HG02763 (cell line): Measurements from ENCODE around the gene MYH8.

ENCODE experiments used
- ATAC-seq: cut with Tn5 transposase; IDR thresholded peaks from one replicate; pipeline ENCODE4 v1.9.1; 2021; ENCODE audit warnings: mild to moderate bottlenecking, moderate library complexity; ENCODE audit not compliant: unreplicated experiment

Gene MYH8

DNA sequence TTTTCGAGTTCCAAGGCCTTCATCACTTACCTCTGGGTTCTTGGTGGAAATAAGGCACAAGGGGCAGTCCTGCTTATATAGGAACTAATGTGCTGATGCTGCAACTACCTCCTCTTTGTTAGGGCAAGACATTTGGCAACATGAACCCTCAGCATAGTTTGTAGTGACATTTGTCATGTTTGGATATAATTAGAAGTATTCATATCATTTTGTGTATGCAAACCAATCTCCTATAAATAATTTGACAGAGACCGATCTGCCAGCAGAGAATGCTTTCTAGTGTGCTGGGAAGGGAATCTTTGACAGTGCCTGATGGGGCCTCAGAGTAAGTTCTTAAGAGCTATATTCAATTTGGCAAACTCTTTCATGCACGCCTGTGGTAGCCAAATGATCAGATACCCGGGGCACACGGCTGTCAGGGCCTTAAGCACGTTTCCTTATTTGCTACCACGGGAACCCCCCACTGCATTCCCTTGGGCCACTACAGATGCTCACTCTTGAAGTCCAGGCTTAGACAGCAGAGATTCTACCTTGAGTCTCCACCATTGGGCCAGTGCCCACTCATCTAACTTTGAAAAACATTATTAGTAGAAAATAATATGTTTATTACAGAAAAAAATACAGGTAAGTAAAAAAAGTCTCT, at the start of gene MYH8:
Gene MYH8, minus strand, starts transcription at position 51 of the 643 bp plus-strand sequence. CDS start 1,723 bp downstream, outside the sequence.
- ATAC-seq = no peak

DNA sequence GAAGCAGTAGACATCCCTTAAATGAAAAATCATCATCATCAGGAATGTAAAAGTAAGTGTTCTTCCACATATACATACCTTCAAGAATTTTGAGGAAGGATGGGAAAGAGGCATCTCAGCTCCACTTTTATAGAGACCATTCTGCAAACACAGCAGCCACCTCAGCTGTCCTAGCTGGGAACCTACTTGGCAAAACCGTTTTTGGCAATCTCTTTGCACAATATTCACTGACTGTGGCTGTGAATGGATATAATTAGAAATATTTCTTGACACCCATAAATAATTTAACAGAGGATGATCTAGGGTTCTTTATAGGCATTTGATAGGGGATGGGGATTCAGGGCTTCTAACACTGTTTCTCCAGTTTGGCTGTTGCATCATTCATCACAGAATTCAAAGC, 47.7 kb upstream of the MYH8 start, which contains the start of gene MYH4:
Gene MYH4, minus strand, starts transcription at position 101 of the 400 bp plus-strand sequence. CDS start 2,814 bp downstream, outside the sequence.
- no peak for ATAC-seq

DNA sequence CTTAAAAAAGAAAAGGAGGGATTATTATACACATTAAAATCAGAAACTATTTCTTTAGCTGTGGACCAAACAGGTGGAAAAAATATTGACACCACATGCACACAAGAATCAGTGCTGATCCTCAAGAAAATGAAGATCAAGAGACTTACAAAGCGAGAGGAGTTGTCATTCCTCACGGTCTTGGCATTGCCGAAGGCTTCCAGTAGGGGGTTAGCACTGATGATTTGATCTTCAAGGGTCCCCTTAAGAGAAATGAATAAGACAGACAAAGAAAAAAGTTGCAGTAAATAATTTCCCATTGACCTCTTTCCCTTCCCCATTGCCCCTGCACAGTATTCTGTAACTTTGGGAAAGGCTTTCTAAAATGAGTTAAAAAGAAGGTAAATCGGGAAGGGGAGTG, 41.7 kb upstream of the MYH8 start:
- no peak for ATAC-seq

DNA sequence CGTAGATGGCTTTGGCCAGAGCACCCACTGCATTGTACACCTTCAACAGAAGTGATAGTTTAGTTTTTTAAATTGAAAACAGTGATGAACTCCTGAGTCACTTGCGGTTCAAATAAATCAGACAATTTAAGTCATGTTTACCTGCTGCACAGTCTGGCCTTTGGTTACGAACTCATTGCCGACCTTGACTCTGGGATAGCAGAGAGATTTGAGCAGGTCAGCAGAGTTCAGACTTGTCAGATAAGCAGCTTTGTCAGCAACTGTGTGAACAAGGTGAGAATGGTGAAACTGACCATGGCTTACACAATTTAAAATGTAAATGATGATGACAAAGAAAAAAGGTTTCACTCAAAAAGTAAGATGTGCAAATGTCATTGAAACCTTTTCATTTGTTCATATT, 38.3 kb upstream of the MYH8 start:
- no peak for ATAC-seq

DNA sequence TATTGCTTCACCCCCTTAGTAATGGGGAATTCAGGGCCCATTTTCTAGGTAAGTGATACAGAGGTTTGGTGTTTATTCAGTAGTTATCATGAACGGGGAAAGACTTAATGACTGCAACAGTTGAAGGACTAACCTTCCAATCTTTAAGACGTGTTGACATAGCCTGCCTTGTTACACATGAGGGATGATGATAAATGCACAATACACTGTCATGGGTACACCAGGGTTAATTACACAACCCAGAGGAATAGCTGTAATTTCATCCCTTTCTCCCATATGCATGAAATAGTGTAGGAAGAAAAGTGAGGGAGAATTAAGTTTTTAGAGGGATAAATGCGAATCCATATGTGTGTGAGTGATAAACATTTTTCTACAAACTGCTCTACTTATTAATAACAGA, 37.0 kb upstream of the MYH8 start:
- no peak for ATAC-seq

DNA sequence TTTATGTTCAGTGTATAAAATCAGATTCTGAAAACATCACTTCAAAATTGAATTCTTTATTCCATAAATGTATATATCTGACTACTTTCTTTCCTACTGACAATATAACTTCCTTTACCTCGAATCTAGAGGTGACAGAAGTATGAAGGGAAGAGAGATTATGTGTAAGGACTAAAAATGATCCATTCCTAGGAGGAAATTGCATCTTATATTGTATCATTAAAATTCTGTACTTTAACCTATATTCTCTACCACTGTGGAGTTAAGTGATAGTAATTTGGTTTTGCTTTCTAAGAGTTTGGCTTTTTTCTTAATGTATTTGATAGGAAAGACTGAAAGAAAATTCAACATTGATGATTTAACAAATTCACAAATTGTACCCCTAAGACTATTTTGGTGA, 36.2 kb upstream of the MYH8 start:
- ATAC-seq = no peak

DNA sequence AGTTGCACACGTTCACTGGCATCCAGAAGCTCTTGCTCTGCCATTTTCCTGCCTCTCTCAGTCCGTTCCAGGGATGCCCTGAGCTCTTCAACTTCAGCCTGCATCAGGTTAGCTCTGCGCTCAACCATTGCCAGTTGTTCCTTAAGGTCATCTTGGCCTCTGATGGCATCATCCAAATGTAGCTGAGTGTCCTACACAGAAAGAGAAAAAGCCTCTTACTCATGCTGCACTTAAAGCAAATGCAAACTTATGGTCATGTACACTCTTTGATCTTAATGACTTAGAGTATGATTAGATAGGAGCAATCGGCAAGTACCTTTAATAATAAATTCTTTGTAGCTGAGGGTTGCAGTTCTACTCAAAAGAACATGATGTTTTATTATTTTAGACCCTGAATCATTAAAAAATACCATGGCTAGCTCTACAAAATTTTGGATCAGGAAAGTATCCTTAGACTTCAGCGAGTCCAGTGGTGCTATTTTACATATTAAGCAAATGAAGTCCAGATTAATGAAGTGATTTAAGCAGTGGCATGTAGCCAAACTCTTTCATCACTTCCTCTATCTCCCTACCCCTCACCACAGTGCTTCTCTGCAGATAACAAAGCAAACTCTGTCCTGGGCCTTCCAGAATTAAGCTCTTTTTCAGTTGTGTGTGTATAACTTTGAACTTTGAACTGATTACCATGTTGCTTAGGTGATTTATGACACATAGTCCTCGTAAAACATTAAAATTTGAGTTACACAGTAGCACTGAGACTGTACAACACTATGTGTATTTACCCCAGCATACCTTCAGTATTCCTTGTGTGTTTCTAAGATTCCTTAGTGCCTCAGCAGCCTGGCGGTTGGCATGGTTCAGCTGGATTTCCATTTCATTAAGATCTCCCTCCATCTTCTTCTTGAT, 25.5 kb upstream of the MYH8 start:
- ATAC-seq = no peak

DNA sequence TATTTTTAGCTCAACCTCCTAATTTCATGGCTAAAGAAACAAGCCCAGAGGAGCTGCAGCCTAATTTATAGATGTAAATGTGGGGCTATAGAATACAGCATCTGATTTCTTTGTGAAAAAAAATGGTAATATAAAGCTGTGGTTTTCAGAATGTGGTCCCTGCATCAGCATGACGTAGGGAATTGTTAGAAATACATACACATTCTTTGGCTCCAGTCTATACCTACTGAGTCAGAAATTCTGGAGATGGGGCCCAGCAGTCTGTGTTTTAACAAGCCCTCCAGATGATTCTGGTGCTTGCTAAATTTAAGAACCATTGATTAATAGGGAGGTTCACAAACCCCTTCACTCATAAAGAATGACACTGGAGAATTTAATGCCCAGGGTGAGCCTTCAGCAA, 18.1 kb upstream of the MYH8 start:
- ATAC-seq = no peak

DNA sequence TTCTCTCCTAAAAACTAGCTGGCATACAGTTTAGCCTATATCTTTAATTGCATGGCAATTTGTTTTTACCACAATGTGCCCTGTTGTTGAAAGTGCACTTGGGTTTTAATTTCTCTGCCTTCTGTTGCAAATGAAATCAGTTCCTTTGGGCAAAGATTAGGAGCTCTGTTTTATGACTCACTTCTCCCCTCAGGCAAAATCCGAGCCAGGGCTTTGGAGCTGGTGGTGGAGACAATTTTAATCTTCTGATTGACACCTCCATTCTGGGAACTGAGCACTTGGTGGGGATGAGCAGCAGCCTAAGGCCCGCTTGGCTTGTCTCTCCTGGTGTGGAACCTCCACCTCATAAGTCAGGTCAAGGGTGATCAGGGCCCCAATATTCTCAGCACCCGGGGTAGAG, 13.3 kb upstream of the MYH8 start:
- ATAC-seq = no peak

DNA sequence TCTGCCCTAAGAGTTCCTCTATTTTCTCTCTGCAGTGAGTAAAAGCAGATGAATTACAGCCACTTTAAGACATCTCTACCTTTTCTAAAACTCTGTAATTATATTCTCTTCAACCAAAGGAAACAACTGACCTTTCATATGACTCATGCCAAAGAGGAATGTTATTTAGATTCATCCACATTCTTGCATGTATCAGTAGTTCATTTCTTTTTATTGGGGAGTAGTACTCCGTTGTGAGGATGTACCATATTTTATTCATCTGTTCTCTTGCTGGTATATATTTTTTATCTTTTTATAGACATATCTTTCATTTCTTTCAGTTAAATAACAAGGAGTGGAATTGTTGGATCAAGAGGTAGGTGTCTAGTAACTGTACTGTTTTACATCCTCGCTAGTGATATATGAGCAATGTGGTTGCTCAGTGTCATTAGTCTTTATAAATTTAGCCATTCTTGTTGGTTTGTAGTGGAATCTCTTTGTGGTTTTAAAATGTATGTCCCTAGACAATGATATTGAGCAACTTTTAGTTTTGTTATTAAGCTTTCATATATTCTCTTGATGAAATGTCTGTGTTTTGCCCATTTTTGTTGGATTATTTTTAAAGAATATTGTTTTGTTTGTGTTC, 7.8 kb upstream of the MYH8 start:
- ATAC-seq = no peak

DNA sequence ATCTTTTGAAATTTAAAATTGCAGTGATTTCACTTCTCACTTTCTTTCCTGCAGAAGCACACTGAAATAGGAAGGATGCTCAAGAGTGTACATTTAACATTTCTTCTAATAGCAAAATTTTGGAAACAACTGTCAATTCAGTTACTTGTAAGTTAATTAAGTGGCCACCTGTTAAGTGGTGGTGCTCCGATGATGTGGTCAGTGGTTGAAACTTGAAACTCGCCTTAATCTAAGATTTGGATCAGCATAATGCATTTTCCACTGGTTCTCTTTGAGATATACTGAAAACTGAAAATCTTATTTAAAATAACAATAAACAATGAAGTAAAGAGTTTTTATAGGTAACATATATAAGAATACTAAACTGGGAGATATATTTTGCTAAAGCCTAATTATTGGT, 7.0 kb upstream of the MYH8 start:
- ATAC-seq = no peak

DNA sequence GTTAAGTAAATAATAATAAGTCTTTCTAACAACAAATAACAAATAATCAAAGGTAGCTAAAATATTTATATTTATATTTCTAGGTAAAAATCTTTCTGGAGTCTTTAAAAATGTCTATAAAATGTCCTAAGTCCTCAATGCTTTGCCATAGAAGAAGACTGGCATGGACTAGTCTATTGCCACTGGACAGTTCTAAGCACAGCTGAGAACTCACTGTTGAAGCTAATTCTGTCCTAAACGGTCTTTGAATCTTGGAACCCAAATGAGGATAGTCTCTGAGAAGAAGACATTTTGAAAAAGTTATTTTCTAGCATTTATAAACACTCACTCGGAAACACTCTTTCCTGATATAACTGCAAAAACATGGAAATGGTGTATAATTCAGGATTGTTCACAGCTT, 539 bp downstream of the MYH8 start:
- no peak for ATAC-seq

DNA sequence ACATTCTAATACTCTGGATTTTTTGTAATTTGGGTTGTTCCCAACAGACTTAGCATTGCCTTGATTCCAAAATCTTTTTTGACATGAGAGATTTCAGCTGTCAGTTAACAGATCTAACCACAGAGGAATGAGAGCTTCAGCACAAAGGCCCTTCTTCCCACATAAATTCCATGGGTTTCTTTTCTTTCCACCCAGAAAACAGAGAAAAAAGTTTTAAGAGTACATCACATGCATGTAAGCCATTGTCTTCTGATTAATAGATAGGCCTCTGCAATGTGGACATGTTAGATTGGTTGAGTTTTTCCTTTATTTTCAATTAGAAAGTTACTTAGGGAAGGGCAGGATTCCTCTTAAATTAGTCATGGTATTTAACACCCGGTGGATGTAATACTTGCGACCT, 939 bp downstream of the MYH8 start:
- ATAC-seq = no peak

DNA sequence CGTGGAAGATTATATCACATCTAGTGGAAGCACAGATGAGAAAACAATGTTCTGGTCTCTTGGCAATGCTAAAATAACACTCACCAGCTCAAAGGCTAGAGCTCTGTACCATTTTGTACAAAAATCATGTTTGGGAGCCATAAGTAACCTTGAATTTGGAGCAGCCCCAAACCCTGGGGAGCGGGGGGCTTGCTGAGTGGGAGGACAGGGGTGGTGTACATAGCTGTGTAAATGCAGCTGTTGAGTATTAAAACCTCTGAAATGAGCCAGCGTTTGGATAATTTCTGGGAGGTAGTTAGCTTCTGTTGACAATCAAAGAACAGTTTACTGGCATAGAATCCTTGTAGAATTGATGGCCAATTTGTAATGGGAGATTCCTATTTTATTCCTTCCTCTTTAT, 4.3 kb downstream of the MYH8 start:
- no peak for ATAC-seq

DNA sequence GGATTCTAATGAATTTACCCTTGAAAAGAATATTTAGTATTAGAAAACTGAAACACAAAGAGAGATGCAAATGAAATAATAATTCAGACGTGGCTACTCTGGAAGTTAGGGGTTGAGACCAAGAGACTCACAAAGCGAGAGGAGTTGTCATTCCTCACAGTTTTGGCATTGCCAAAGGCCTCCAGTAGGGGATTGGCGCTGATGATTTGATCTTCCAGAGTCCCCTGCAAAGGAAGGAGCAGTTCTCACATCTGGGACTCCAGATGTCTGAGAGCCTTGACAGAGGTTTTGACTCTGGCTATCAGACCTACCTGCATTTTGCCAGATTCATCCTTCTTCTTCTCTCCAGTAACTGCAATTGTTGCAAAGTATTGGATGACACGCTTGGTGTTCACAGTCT, 6.6 kb downstream of the MYH8 start:
- no peak for ATAC-seq

DNA sequence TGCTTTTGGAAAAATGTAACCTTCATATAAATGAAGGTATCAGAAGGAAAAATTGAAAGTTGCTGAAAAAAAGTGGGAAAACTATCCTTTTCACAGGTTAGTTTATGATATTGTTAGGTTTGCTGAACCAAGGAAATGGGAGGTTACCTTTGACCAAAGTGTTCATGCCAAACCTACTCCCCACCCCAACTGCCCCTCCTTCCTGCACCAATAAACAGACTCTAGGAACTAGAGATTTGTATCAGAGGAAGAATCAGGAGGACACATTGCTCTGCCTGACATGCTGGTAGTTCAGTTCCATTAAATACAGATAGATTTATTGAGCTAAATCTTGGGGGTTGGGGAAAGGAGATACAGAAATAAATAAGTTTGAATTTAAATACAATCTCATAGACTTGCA, 18.2 kb downstream of the MYH8 start:
- ATAC-seq = no peak

DNA sequence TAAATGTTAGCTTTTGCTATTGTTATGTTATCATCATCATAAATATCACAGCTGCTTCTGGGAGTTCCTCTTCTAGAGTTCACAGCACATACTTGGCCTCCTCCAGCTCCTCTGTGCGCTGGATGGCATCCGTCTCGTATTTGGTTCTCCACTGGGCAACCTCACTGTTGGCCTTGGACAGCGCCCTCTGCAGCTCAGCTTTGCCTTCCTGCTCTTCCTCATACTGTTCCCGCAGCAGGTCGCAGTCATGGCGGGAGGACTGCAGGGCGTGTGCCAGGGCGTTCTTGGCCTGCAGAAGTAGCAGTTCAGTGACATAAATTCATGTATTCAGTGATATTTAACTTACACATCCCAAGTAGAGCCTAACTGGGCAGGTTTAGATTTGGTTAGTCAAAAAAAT, 23.4 kb downstream of the MYH8 start:
- no peak for ATAC-seq

DNA sequence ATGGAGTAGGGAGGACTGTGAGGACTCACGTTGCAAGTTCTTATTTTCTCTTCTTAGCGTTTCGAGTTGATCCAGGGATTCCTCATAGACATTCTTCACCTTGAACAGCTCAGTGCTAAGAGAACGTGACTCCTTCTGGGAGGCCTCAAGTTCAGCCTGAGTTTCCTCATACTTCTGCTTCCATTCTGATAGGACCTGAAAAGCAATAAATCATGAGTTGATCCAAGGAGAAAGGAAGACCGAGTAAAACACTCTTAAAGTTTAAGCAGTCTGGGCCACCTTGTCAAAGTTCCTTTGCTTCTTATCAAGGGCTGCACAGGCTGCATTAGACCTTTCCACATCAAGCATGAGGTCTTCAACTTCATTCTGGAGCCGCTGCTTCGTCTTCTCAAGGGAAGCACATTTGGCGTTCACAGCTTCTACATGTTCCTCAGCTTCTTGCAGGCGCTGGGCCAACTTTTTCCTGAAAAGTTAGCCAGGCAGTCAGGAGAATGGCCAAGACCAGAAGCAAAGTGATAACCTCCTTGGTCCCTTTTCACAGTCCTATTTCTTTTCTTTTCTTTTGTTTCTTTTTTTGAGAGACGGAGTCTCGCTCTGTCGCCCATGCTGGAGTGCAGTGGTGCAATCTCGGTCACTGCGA, 25.1 kb downstream of the MYH8 start:
- ATAC-seq = no peak

DNA sequence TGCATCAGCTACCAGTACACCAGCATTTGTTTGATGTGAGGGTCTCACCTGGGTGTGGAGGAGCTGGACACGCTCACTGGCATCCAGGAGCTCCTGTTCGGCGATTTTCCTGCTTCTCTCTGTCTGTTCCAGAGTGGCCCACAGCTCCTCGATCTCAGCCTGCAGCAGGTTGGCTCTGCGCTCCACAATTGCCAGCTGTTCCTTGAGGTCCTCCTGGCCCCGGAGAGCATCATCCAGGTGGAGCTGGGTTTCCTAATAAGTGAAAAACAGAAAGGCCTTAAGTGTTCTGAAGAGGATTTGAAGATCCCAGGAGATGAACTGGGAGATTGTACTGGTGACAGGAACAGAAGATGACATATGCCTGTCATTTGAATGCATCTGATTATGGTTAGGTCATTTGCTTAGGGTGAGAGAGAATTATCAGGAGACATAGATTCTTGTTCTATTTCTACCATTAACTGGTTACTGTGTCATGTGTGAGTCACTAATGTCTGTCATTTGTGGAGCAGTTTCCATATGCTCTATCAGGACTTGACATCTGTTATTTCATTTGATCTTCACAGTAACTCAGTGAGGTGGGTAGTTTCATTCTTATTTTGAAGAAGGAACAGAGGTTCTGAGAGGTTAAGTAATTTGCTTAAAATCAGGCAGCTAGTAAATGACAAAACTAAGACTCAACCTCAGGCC, 27.4 kb downstream of the MYH8 start:
- no peak for ATAC-seq

DNA sequence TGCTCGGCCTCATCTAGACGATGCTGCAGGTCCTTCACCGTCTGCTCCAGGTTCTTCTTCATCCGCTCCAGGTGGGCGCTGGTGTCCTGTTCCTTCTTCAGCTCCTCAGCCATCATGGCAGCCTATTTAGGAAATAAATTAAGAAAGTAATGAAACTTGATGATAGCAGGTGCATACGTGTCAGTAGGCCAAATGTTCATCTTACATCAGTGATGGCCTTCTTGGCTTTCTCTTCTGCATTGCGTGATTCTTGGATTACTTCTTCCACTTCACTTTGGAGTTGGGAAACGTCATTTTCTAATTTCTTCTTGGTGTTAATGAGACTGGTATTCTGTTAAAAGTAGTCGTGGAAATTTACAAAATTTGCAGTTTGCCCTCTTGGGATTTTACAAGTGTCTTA, 28.9 kb downstream of the MYH8 start:
- ATAC-seq = no peak

DNA sequence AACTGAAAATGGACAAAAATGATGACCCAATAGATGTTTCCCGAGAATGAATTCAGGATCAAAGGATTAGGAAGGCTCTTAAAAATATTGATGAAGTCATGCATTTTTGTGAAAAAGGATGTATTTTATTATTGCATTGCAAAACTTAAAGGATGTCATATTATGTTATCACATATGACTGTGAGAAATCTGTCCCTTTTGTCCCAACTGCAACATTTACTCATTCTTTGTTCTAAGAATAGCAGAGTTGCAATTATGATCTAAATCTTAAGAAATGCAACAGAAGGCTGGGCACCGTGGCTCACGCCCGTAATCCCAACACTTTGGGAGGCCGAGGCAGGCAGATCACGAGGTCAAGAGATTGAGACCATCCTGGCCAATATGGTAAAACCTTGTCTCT, 35.9 kb downstream of the MYH8 start:
- ATAC-seq = no peak
